ENCODE results near the gene EEF1G.
"Not testable (repeated sequence)": the region's sequence is repeated elsewhere in the genome, so short reads cannot be mapped to it uniquely, and the experiment has no call there.

EEF1G gene

GRCh38 chr11:62575837-62576236, 2.1 kb upstream of the EEF1G start:
- DNase-seq: no peak

GRCh38 chr11:62575156-62575555, 1.5 kb upstream of the EEF1G start:
- no peak for DNase-seq

- DNase-seq: no peak
Measured at GRCh38 chr11:62574363-62575071, 826 bp upstream of the EEF1G start.

- peak in 1 of 2 experiments; percentile 28 for DNase-seq
Measured at GRCh38 chr11:62573006-62573591, 592 bp downstream of the EEF1G start.

- DNase-seq: no peak
Measured at GRCh38 chr11:62572431-62572830, 1.3 kb downstream of the EEF1G start.

GRCh38 chr11:62571493-62571892, 2.2 kb downstream of the EEF1G start:
- DNase-seq: not testable (repeated sequence)

- DNase-seq: not testable (repeated sequence)
Measured at GRCh38 chr11:62570903-62571302, 2.8 kb downstream of the EEF1G start.

- DNase-seq: no peak
Measured at GRCh38 chr11:62569611-62570010, 4.1 kb downstream of the EEF1G start.

- no peak for DNase-seq
Measured at GRCh38 chr11:62567018-62567633, 6.6 kb downstream of the EEF1G start.

GRCh38 chr11:62566247-62566646, 7.4 kb downstream of the EEF1G start:
- DNase-seq: no peak

- no peak for DNase-seq
Measured at GRCh38 chr11:62565100-62565802, 8.4 kb downstream of the EEF1G start.

GRCh38 chr11:62561677-62562230, 11.9 kb downstream of the EEF1G start:
- not testable (repeated sequence) for DNase-seq

- DNase-seq: peak; percentile 77 to 85
Measured at GRCh38 chr11:62560566-62561103, 13.1 kb downstream of the EEF1G start.

GRCh38 chr11:62559626-62560025, 14.1 kb downstream of the EEF1G start:
- not testable (repeated sequence) for DNase-seq

- DNase-seq: no peak
Measured at GRCh38 chr11:62559204-62559603, 14.5 kb downstream of the EEF1G start.

GRCh38 chr11:62558669-62559068, 15.0 kb downstream of the EEF1G start:
- DNase-seq: no peak

GRCh38 chr11:62556875-62557631, 16.6 kb downstream of the EEF1G start:
- DNase-seq: peak; percentile 63 to 79

GRCh38 chr11:62556108-62556874, 17.4 kb downstream of the EEF1G start:
- DNase-seq: peak; percentile 84 to 88

GRCh38 chr11:62555464-62556107, 18.1 kb downstream of the EEF1G start:
- peak; percentile 43 to 62 for DNase-seq

- DNase-seq: no peak
Measured at GRCh38 chr11:62554387-62555167, 19.1 kb downstream of the EEF1G start.

Data from activated CD4-positive, alpha-beta T cell treated with anti-CD3 and anti-CD28 coated beads, Interleukin-2, amount 50 U/mL, for 48 hours (primary cell).